Lower lobe of right lung (tissue), 2 donors: ENCODE measurements around the gene RBMS1. TPM values are rescaled to one million over a fixed set of nuclear protein-coding genes. Genes with fewer than 3 reads are reported as not detected.

Experiments
- ATAC-seq, 2 donors: fragments of 200-7000 bp; cut with Tn5 transposase; one replicate each; pipeline ENCODE4 v1.9.1; 2020 to 2022; ENCODE audit warnings: mild to moderate bottlenecking in 2 of 2, moderate library complexity in 2 of 2
- DNase-seq: peaks from one replicate; pipeline ENCODE4 v3.0.0-alpha.2; 2020
- H3K27ac ChIP-seq: fragments of 200-600 bp; one replicate; pipeline ENCODE4 v1.8.0; 2022
- H3K27me3 ChIP-seq: fragments of 200-600 bp; one replicate; pipeline ENCODE4 v1.8.0; 2022; ENCODE audit warnings: low read depth
- H3K36me3 ChIP-seq: fragments of 200-600 bp; one replicate; pipeline ENCODE4 v1.8.0; 2022; ENCODE audit warnings: mild to moderate bottlenecking
- H3K4me1 ChIP-seq: fragments of 200-600 bp; one replicate; pipeline ENCODE4 v1.8.0; 2022
- H3K4me3 ChIP-seq: fragments of 200-600 bp; one replicate; pipeline ENCODE4 v1.8.0; 2022; ENCODE audit warnings: mild to moderate bottlenecking
- H3K9me3 ChIP-seq: fragments of 200-600 bp; one replicate; pipeline ENCODE4 v1.8.0; 2022
- CTCF ChIP-seq: fragments of 200-600 bp; IDR thresholded peaks from one replicate; pipeline ENCODE4 v1.8.0; 2022; ENCODE audit warnings: antibody characterized with exemption, mild to moderate bottlenecking
- intact Hi-C: fragments of 100-400 bp; cut with DNase I; formaldehyde crosslinking; loops from one replicate; pipeline ENCODE4 v1.11.0; 2022
- total RNA-seq: library from RNA; stranded (reverse); fragmentation: NEBNext Ultra II Directional; extraction: Animal tissue kit (Norgen Biotek cat#: 25700); gene quantifications from one replicate; pipeline ENCODE4 v1.2.1, GENCODE V29; 2021
- donor health status: DM: no; HTN: yes; CAD: no; lungs with severe emphysema.

RBMS1 gene
- total RNA-seq, 1 donor from 2014 or later = 95.3 TPM

GRCh38 chr2:160380000-160380570 is 113.5 kb downstream of the RBMS1 start:
- Histone ChIP-seq H3K27ac (peak overlapping the region; percentile 73), H3K36me3 (no peaks in the 10 kb centered on the region)

GRCh38 chr2:160379399-160379798 is 114.2 kb downstream of the RBMS1 start:
- H3K27me3 ChIP-seq = no peaks in the 10 kb centered on the region
- H3K4me1 ChIP-seq = peaks cover 97% of the 10 kb centered on the region
- DNase-seq (no peak), ATAC-seq (peak; percentile 30 to 47)
- TF ChIP-seq CTCF = no peak
- H3K9me3 ChIP-seq = no peaks in the 10 kb centered on the region
- H3K4me3 ChIP-seq = no peak overlapping the region
- intact Hi-C loops = no loop called here
- H3K36me3 ChIP-seq = no peaks in the 10 kb centered on the region
- peak overlapping the region; percentile 73 for H3K27ac ChIP-seq

More at GRCh38 chr2:160380000-160380570, 113.5 kb downstream of the RBMS1 start:
- Histone ChIP-seq H3K27me3 (no peaks in the 10 kb centered on the region), H3K4me1 (peaks cover 97% of the 10 kb centered on the region), H3K9me3 (no peaks in the 10 kb centered on the region), H3K4me3 (no peak overlapping the region)
- DNase-seq (no peak), ATAC-seq (no peak)
- no peak for TF ChIP-seq CTCF
- intact Hi-C loops = no loop called here

GRCh38 chr2:160377204-160377995 is 116.2 kb downstream of the RBMS1 start:
- ATAC-seq (no peak), DNase-seq (no peak)
- peak overlapping the region; percentile 73 for H3K27ac ChIP-seq
- intact Hi-C loops = no loop called here
- no peak overlapping the region for H3K4me3 ChIP-seq
- no peaks in the 10 kb centered on the region for H3K27me3 ChIP-seq
- H3K9me3 ChIP-seq = no peaks in the 10 kb centered on the region
- H3K36me3 ChIP-seq = no peaks in the 10 kb centered on the region
- no peak for TF ChIP-seq CTCF
- H3K4me1 ChIP-seq = peaks cover 99% of the 10 kb centered on the region

GRCh38 chr2:160376576-160376975 is 117.0 kb downstream of the RBMS1 start:
- H3K4me3 ChIP-seq = no peak overlapping the region
- no peaks in the 10 kb centered on the region for H3K9me3 ChIP-seq
- intact Hi-C loops = no loop called here
- DNase-seq (no peak), ATAC-seq (no peak)
- TF ChIP-seq CTCF = no peak
- no peaks in the 10 kb centered on the region for H3K27me3 ChIP-seq
- peaks cover 99% of the 10 kb centered on the region for H3K4me1 ChIP-seq
- H3K36me3 ChIP-seq = no peaks in the 10 kb centered on the region
- peak overlapping the region; percentile 73 for H3K27ac ChIP-seq

GRCh38 chr2:160375802-160376469 is 117.7 kb downstream of the RBMS1 start:
- no peak for DNase-seq
- peak; percentile 57 to 59 for ATAC-seq
- no peaks in the 10 kb centered on the region for H3K9me3 ChIP-seq

More at GRCh38 chr2:160375802-160376469, 117.7 kb downstream of the RBMS1 start:
- Histone ChIP-seq H3K27ac (peak overlapping the region; percentile 73), H3K4me1 (peaks cover 99% of the 10 kb centered on the region), H3K27me3 (no peaks in the 10 kb centered on the region), H3K36me3 (no peaks in the 10 kb centered on the region), H3K4me3 (no peak overlapping the region)
- no peak for TF ChIP-seq CTCF
- intact Hi-C loops = no loop called here
